ENCODE measurements around the gene ETV6. TPM values are rescaled to one million over a fixed set of nuclear protein-coding genes. Genes with fewer than 3 reads are reported as not detected.

The ETV6 gene
- total RNA-seq, 3 donors from 2014 or later = 17.8 to 58.7 (median 45.2) TPM

- intact Hi-C loops (cut with DNase I; ENCODE audit: low total_unique reads) = loop anchor here (5.0 kb wide), 1 partner anchor 116 kb away; no protein-coding TSS in a partner anchor
These were observed 228.7 kb downstream of the ETV6 start for GRCh38 chr12:11877869-11878780.

GRCh38 chr12:11879306-11879705 is 229.8 kb downstream of the ETV6 start:
- peaks cover 7 to 14% of the 10 kb centered on the region in 2 donors for H3K4me1 ChIP-seq
- H3K27ac ChIP-seq = peak overlapping the region in 1 of 2 donors; percentile 86
- H3K27me3 ChIP-seq = no peaks in the 10 kb centered on the region
- no peak for DNase-seq (ENCODE audit: low spot score in 2 of 2)
- no peak overlapping the region for H3K4me3 ChIP-seq
- TF ChIP-seq CTCF (IDR thresholded peaks at IDR 0.05) (no peak), POLR2A (IDR thresholded peaks at IDR 0.05) (no peak), POLR2AphosphoS5 (IDR thresholded peaks at IDR 0.05) (no peak)
- no peaks in the 10 kb centered on the region for H3K9me3 ChIP-seq
- intact Hi-C loops (cut with DNase I; ENCODE audit: low total_unique reads) = loop anchor here (5.0 kb wide), 1 partner anchor 117 kb away; no protein-coding TSS in a partner anchor
- H3K36me3 ChIP-seq = no peaks in the 10 kb centered on the region

More at GRCh38 chr12:11877869-11878780, 228.7 kb downstream of the ETV6 start:
- DNase-seq (ENCODE audit: low spot score in 2 of 2) = peak in 1 of 2 donors; percentile 54
- no peaks in the 10 kb centered on the region for H3K36me3 ChIP-seq
- TF ChIP-seq POLR2A (IDR thresholded peaks at IDR 0.05) = no peak
- no peak for TF ChIP-seq CTCF (IDR thresholded peaks at IDR 0.05)
- no peak for TF ChIP-seq POLR2AphosphoS5 (IDR thresholded peaks at IDR 0.05)
- H3K27me3 ChIP-seq = no peaks in the 10 kb centered on the region
- H3K27ac ChIP-seq = peak overlapping the region; percentile 54 to 86
- no peaks in the 10 kb centered on the region for H3K9me3 ChIP-seq
- H3K4me1 ChIP-seq = peaks cover 7 to 14% of the 10 kb centered on the region in 2 donors
- H3K4me3 ChIP-seq = peak overlapping the region in 1 of 3 donors; percentile 13

DNA sequence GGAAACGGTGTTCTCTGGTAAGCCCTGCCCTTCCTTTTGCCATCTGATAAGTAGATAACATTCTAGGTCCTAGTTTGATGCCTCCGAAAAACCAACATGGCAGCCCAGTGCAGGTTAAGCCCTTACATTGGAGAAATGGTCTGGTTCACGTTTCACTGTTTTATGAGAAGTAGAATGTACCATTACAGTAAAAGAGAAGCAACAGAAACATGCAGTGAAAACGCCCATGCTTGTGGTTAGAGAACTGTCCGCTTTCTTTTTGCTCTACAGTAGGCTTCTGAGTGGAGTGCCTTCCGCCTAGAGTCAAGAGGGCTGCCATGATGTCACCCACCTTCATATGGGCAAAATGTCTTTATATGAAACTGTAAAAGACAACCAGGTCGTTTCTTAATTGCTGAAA is 230.9 kb downstream of the ETV6 start:
- no peaks in the 10 kb centered on the region for H3K36me3 ChIP-seq
- peaks cover 7 to 21% of the 10 kb centered on the region in 2 donors for H3K4me1 ChIP-seq

DNA sequence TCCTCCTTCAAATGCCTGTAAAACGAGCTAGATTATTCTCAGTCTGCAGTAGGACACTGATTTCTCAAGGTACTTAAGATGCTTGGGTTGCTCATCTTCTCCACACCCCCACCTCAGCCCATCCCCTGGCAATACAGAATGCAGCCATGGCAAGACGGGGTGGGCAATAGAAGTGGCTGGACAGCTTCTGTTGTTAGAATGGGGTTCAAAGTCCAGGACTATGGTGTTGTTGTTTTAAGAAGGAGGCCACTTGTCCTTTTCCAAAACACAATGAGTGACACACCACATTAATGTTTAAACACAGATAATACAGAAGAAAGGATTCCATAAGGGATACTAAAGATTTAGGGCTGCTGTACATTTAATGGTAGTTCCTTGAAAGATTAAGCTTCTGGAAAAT is 232.4 kb downstream of the ETV6 start:
- no peaks in the 10 kb centered on the region for H3K27me3 ChIP-seq
- no peaks in the 10 kb centered on the region for H3K36me3 ChIP-seq
- TF ChIP-seq POLR2AphosphoS5 (IDR thresholded peaks at IDR 0.05) (no peak), POLR2A (IDR thresholded peaks at IDR 0.05) (no peak), CTCF (IDR thresholded peaks at IDR 0.05) (no peak)
- H3K4me1 ChIP-seq = peaks cover 0 to 21% of the 10 kb centered on the region in 2 donors
- intact Hi-C loops (cut with DNase I; ENCODE audit: low total_unique reads) = no loop called here
- peak overlapping the region; percentile 50 to 86 for H3K27ac ChIP-seq
- no peak for DNase-seq (ENCODE audit: low spot score in 2 of 2)
- H3K4me3 ChIP-seq = no peak overlapping the region
- H3K9me3 ChIP-seq = no peaks in the 10 kb centered on the region

More for the DNA sequence above, 230.9 kb downstream of the ETV6 start:
- no peaks in the 10 kb centered on the region for H3K9me3 ChIP-seq
- TF ChIP-seq POLR2AphosphoS5 (IDR thresholded peaks at IDR 0.05) = no peak
- TF ChIP-seq POLR2A (IDR thresholded peaks at IDR 0.05) = no peak
- TF ChIP-seq CTCF (IDR thresholded peaks at IDR 0.05) = no peak
- H3K4me3 ChIP-seq = no peak overlapping the region
- intact Hi-C loops (cut with DNase I; ENCODE audit: low total_unique reads) = no loop called here
- no peaks in the 10 kb centered on the region for H3K27me3 ChIP-seq
- DNase-seq (ENCODE audit: low spot score in 2 of 2) = no peak
- peak overlapping the region in 1 of 2 donors; percentile 86 for H3K27ac ChIP-seq
